HL-60 (cell line): ENCODE results near the gene KIF20A.

Source experiments
- GABPA ChIP-seq: IDR thresholded peaks from 2 replicates; pipeline ENCODE4 v1.6.1; 2012; ENCODE audit warnings: low read depth
- POLR2AphosphoS5 ChIP-seq: IDR thresholded peaks from 2 replicates; pipeline ENCODE4 v1.6.1; 2012; ENCODE audit warnings: low read depth
- TF ChIP-seq, protein P1 (sequence below): IDR thresholded peaks from one replicate; pipeline ENCODE4 v1.5.1; 2011; ENCODE audit warnings: low read length, control low read depth, inconsistent platforms; ENCODE audit not compliant: insufficient read depth

- TF ChIP-seq POLR2AphosphoS5: no peak
- TF ChIP-seq, protein P1, sequence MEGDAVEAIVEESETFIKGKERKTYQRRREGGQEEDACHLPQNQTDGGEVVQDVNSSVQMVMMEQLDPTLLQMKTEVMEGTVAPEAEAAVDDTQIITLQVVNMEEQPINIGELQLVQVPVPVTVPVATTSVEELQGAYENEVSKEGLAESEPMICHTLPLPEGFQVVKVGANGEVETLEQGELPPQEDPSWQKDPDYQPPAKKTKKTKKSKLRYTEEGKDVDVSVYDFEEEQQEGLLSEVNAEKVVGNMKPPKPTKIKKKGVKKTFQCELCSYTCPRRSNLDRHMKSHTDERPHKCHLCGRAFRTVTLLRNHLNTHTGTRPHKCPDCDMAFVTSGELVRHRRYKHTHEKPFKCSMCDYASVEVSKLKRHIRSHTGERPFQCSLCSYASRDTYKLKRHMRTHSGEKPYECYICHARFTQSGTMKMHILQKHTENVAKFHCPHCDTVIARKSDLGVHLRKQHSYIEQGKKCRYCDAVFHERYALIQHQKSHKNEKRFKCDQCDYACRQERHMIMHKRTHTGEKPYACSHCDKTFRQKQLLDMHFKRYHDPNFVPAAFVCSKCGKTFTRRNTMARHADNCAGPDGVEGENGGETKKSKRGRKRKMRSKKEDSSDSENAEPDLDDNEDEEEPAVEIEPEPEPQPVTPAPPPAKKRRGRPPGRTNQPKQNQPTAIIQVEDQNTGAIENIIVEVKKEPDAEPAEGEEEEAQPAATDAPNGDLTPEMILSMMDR: no peak
- no peak for TF ChIP-seq GABPA
Measured at GRCh38 chr5:138129347-138129746, 49.6 kb upstream of the KIF20A start.
